HEK293 (cell line): Measurements from ENCODE around the gene DNAH1.

Experiments used
- CTCF ChIA-PET: fragments of 350-600 bp; formaldehyde crosslinking; extraction: SDS; loops from one replicate; lab custom pipeline; 2021; ENCODE audit warnings: antibody characterized with exemption; lab: Yijun Ruan, JAX
- POLR2A ChIA-PET: fragments of 300-600 bp; formaldehyde crosslinking; extraction: SDS; loops from one replicate; lab custom pipeline; 2020; ENCODE audit warnings: antibody characterized with exemption, inconsistent platforms; lab: Yijun Ruan, JAX
- H3K27ac ChIP-seq: fragments of 200-500 bp; sonication (Bioruptor generic); 2 replicates; pipeline ENCODE4 v1.5.1; 2014; ENCODE audit warnings: low read depth, low read length, control low read depth, inconsistent platforms; ENCODE audit errors: extremely low read depth
- H3K36me3 ChIP-seq, 2 experiments: fragments of 200-500 bp in 1 of 2; sonication (Bioruptor generic) in 1 of 2; 1 replicate in 1 of 2; 2 replicates in 1 of 2; pipeline ENCODE4 v1.5.1; 2014 to 2017; ENCODE audit warnings: inconsistent platforms in 2 of 2, low read length in 2 of 2; ENCODE audit not compliant: control insufficient read depth in 2 of 2, insufficient read depth in 1 of 2
- H3K4me1 ChIP-seq: fragments of 200-500 bp; sonication (Bioruptor generic); 2 replicates; pipeline ENCODE4 v1.5.1; 2014; ENCODE audit warnings: mild to moderate bottlenecking, low read length, inconsistent platforms; ENCODE audit not compliant: control insufficient read depth, insufficient read depth
- H3K4me3 ChIP-seq: 2 replicates; pipeline ENCODE4 v1.5.1; 2011; ENCODE audit warnings: low read depth, mild to moderate bottlenecking, control low read depth, low read length, moderate library complexity
- H3K9me3 ChIP-seq: fragments of 200-500 bp; sonication (Bioruptor generic); 2 replicates; pipeline ENCODE4 v1.5.1; 2014; ENCODE audit warnings: low read depth, low read length, inconsistent platforms; ENCODE audit not compliant: control insufficient read depth, insufficient read depth
- HOXA7 ChIP-seq: sonication (generic); formaldehyde crosslinking; IDR thresholded peaks from 2 replicates; pipeline ENCODE4 v1.8.1; 2022; ENCODE audit warnings: missing genetic modification reagents, borderline replicate concordance
- OVOL3 ChIP-seq: fragments of 450-650 bp; formaldehyde crosslinking; IDR thresholded peaks from 2 replicates; pipeline ENCODE4 v1.5.1; 2016; ENCODE audit warnings: missing biosample characterization, missing genetic modification characterization
- PATZ1 ChIP-seq: fragments of 450-650 bp; formaldehyde crosslinking; IDR thresholded peaks from 2 replicates; pipeline ENCODE4 v1.5.1; 2016; ENCODE audit warnings: missing biosample characterization, missing genetic modification characterization
- PRDM10 ChIP-seq: fragments of 450-650 bp; formaldehyde crosslinking; IDR thresholded peaks from 2 replicates; pipeline ENCODE4 v1.5.1; 2016; ENCODE audit warnings: missing biosample characterization, missing genetic modification characterization
- ZBTB11 ChIP-seq: fragments of 450-650 bp; formaldehyde crosslinking; conservative IDR thresholded peaks from 2 replicates; pipeline ENCODE4 v1.5.1; 2016; ENCODE audit warnings: low read depth, missing biosample characterization, missing genetic modification characterization
- ZNF202 ChIP-seq: fragments of 450-650 bp; formaldehyde crosslinking; IDR thresholded peaks from 2 replicates; pipeline ENCODE4 v1.5.1; 2016; ENCODE audit warnings: missing biosample characterization, missing genetic modification characterization, borderline replicate concordance
- ZNF223 ChIP-seq: fragments of 450-650 bp; formaldehyde crosslinking; IDR thresholded peaks from 2 replicates; pipeline ENCODE4 v1.5.1; 2016; ENCODE audit warnings: missing biosample characterization, missing genetic modification characterization
- ZNF335 ChIP-seq: fragments of 450-650 bp; formaldehyde crosslinking; conservative IDR thresholded peaks from 2 replicates; pipeline ENCODE4 v1.5.1; 2016; ENCODE audit warnings: missing biosample characterization, missing genetic modification characterization
- ZNF404 ChIP-seq: fragments of 450-650 bp; formaldehyde crosslinking; IDR thresholded peaks from 2 replicates; pipeline ENCODE4 v1.5.1; 2017; ENCODE audit warnings: missing biosample characterization, missing genetic modification characterization
- ZNF654 ChIP-seq: fragments of 450-650 bp; formaldehyde crosslinking; IDR thresholded peaks from 2 replicates; pipeline ENCODE4 v1.5.1; 2016; ENCODE audit warnings: low read depth, missing biosample characterization, missing genetic modification characterization
- ZNF692 ChIP-seq: fragments of 450-650 bp; formaldehyde crosslinking; IDR thresholded peaks from 2 replicates; pipeline ENCODE4 v1.5.1; 2016; ENCODE audit warnings: missing biosample characterization, missing genetic modification characterization
- ZSCAN18 ChIP-seq: fragments of 450-650 bp; formaldehyde crosslinking; IDR thresholded peaks from 2 replicates; pipeline ENCODE4 v1.5.1; 2016; ENCODE audit warnings: missing biosample characterization, missing genetic modification characterization

DNAH1 gene

GRCh38 chr3:52339612-52340011, 23.5 kb downstream of the DNAH1 start (continued):
- TF ChIP-seq HOXA7 = no peak
- 0 out of 2 replicates have a peak, but pooled peaks have one; percentile 68 for TF ChIP-seq ZSCAN18
- TF ChIP-seq ZNF404 (tag by site-specific recombination) = no peak
- no peak for TF ChIP-seq ZBTB11 (tag by site-specific recombination)
- no peak for TF ChIP-seq ZNF202 (tag by site-specific recombination)
- no peak for TF ChIP-seq OVOL3
- no peak for TF ChIP-seq ZNF223 (tag by site-specific recombination)
- peak; percentile 69 for TF ChIP-seq ZNF692 (tag by site-specific recombination)
- TF ChIP-seq ZNF335 (tag by site-specific recombination) = peak; percentile 24; the same call in 1 of the 2 replicates
- TF ChIP-seq ZNF654 = peak; percentile 99
- TF ChIP-seq PRDM10 = no peak
- TF ChIP-seq, all 188 proteins: peak for 19

- no peak overlapping the region for H3K4me3 ChIP-seq
- no peak for TF ChIP-seq PATZ1 (tag by site-specific recombination)
- H3K9me3 ChIP-seq = no peaks in the 10 kb centered on the region
- ChIA-PET POLR2A (interaction anchor here (0.7 kb wide), 2 partner anchors 159 to 810 kb away, joined by 3 to 4 read pairs; no protein-coding TSS in a partner anchor), CTCF (interaction anchor here (0.8 to 4.8 kb wide), 3 partner anchors 62 to 119 kb away, joined by 3 to 95 read pairs (median 6); partner anchors contain the start of genes TLR9 and WDR82)
- H3K27ac ChIP-seq = no peak overlapping the region
- H3K36me3 ChIP-seq = no peaks in the 10 kb centered on the region
- H3K4me1 ChIP-seq = no peaks in the 10 kb centered on the region
Measured at GRCh38 chr3:52341123-52341522, 25.0 kb downstream of the DNAH1 start.
